ENCODE measurements around the gene CRYL1. TPM values are rescaled to one million over a fixed set of nuclear protein-coding genes. Genes with fewer than 3 reads are reported as not detected.

CRYL1 gene
- total RNA-seq, 3 donors from 2014 or later: 27.5 to 68.3 (median 29.0) TPM

DNA sequence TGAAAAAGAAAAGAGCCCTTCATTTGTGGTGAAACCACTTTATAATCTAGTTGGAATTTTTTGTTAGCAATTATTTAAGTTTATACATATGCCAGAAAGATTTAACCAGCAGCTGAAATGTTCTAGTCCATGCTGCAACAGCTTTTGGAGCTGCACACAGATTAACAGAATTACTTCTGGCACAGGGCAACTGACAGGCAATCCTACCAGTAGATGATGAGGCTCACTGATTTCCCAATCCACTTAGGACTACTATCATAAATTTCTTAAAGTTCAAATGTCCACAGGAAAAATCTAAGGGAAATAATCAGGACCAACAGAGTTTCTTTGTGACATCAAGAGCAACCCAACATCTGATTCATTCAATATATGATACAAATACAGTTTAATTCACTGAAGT is 78.8 kb downstream of the CRYL1 start:
- Histone ChIP-seq H3K27me3 (no peaks in the 10 kb centered on the region), H3K27ac (no peak overlapping the region), H3K36me3 (no peaks in the 10 kb centered on the region), H3K9me3 (peaks cover 11% of the 10 kb centered on the region in 2 donors), H3K4me3 (no peak overlapping the region), H3K4me1 (no peaks in the 10 kb centered on the region)
- DNase-seq (ENCODE audit: low spot score in 2 of 2): no peak
- intact Hi-C loops (cut with DNase I; ENCODE audit: low total_unique reads): no loop called here
- TF ChIP-seq POLR2A (IDR thresholded peaks at IDR 0.05): no peak
- TF ChIP-seq, protein P1, sequence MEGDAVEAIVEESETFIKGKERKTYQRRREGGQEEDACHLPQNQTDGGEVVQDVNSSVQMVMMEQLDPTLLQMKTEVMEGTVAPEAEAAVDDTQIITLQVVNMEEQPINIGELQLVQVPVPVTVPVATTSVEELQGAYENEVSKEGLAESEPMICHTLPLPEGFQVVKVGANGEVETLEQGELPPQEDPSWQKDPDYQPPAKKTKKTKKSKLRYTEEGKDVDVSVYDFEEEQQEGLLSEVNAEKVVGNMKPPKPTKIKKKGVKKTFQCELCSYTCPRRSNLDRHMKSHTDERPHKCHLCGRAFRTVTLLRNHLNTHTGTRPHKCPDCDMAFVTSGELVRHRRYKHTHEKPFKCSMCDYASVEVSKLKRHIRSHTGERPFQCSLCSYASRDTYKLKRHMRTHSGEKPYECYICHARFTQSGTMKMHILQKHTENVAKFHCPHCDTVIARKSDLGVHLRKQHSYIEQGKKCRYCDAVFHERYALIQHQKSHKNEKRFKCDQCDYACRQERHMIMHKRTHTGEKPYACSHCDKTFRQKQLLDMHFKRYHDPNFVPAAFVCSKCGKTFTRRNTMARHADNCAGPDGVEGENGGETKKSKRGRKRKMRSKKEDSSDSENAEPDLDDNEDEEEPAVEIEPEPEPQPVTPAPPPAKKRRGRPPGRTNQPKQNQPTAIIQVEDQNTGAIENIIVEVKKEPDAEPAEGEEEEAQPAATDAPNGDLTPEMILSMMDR (IDR thresholded peaks at IDR 0.05): no peak
- no peak for TF ChIP-seq POLR2AphosphoS5 (IDR thresholded peaks at IDR 0.05)

DNA sequence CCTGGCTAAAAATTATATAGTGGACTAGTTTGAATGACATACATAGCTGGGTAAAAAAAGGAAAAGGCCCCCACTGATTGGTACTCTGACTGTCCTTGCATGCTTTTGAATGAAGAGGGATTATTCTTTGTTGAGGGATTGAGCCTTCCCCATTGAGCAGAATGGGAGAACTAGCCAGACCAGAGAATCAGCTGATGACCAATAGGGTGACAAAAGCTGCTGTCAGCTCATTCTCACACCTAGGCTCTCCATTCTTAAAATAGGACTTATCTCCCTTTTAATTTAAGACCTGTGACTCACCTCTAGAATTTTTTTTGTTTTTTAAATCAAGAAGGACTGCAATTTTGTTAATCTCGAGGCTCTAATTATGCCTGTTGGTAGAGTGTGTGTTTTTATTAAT is 79.3 kb downstream of the CRYL1 start:
- TF ChIP-seq, protein P1 (IDR thresholded peaks at IDR 0.05): no peak
- no peak for TF ChIP-seq POLR2A (IDR thresholded peaks at IDR 0.05)
- no peak for TF ChIP-seq POLR2AphosphoS5 (IDR thresholded peaks at IDR 0.05)
- peaks cover 11% of the 10 kb centered on the region in 2 donors for H3K9me3 ChIP-seq
- H3K4me1 ChIP-seq: no peaks in the 10 kb centered on the region
- H3K4me3 ChIP-seq: no peak overlapping the region
- intact Hi-C loops (cut with DNase I; ENCODE audit: low total_unique reads): no loop called here
- H3K27me3 ChIP-seq: no peaks in the 10 kb centered on the region
- DNase-seq (ENCODE audit: low spot score in 2 of 2): no peak
- H3K27ac ChIP-seq: no peak overlapping the region
- no peaks in the 10 kb centered on the region for H3K36me3 ChIP-seq

DNA sequence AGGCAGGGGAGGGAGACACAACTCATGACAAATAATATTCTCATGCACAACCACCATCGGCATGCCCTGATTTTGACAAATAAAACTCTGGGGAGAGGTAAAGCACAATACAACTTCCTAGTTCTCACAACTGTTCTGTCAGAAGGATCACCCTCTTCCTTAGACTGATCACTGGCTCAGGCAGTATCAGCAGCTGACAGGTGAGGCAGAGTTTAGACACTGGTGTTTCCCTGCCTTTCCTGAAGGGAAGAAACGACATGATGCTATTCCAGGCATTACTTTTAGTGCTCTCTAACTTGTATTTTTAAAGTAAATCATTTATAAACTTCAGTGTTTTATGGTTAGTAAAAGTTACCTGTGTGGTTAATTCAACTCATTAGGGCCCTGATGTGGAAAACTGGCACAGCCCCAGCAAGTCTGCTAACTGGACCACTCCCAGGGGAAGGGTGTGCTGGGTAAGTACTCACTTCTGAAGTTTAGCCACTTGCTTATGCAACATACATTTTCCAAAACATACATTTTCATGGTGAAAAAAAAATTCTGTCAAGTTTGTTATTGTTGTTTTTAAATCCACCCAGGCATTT is 82.8 kb downstream of the CRYL1 start:
- Histone ChIP-seq H3K4me1 (no peaks in the 10 kb centered on the region), H3K4me3 (no peak overlapping the region), H3K36me3 (no peaks in the 10 kb centered on the region), H3K27ac (no peak overlapping the region), H3K9me3 (peaks cover 1 to 5% of the 10 kb centered on the region in 2 donors), H3K27me3 (no peaks in the 10 kb centered on the region)
- no peak for DNase-seq (ENCODE audit: low spot score in 2 of 2)
- intact Hi-C loops (cut with DNase I; ENCODE audit: low total_unique reads): no loop called here
- TF ChIP-seq POLR2A (IDR thresholded peaks at IDR 0.05) (no peak), POLR2AphosphoS5 (IDR thresholded peaks at IDR 0.05) (no peak)
- TF ChIP-seq, protein P1 (IDR thresholded peaks at IDR 0.05): no peak

DNA sequence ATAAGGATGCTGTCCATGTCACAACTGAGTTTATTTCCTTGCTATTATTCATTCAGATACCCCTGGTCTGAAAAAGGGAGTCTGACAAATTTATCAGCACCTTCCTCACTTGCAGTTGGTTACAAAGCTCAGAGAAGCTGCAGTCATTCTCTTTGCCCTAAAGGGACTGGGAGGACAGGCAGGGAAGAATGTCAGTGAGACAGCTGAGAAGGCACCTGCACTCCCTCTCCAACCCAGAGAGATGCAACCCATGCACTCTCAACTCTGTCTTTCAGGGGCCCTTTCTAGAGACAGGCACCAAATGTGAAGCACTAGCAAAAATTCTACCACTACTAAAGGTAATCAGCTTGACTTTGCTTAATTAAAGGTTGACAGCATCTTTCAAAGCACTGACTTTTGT is 83.3 kb downstream of the CRYL1 start:
- TF ChIP-seq, protein P1 (IDR thresholded peaks at IDR 0.05): no peak
- TF ChIP-seq POLR2AphosphoS5 (IDR thresholded peaks at IDR 0.05): no peak
- TF ChIP-seq POLR2A (IDR thresholded peaks at IDR 0.05): no peak
- Histone ChIP-seq H3K27me3 (no peaks in the 10 kb centered on the region), H3K4me1 (no peaks in the 10 kb centered on the region), H3K27ac (no peak overlapping the region), H3K4me3 (no peak overlapping the region), H3K36me3 (no peaks in the 10 kb centered on the region), H3K9me3 (peaks cover 0 to 2% of the 10 kb centered on the region in 2 donors)
- intact Hi-C loops (cut with DNase I; ENCODE audit: low total_unique reads): no loop called here
- DNase-seq (ENCODE audit: low spot score in 2 of 2): no peak

DNA sequence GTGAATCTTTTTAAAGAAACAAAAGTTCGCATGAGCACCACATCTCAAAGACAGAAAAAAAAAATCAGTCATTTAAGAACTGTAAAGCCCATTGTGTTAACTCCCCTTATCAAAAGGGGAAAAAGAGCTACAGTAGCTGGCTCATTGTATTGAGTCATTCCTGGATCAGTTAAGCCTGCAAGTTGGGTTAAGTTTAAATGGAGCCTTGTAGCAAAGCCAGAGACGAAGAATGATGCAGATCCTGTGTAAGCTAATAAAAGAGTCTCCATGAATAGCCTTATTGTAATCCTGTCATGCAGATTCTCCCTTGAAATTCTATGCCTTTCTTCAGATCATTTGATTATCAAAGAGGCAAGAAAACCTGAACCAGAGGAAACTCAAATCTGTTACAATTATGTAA is 83.8 kb downstream of the CRYL1 start:
- no peak for DNase-seq (ENCODE audit: low spot score in 2 of 2)
- intact Hi-C loops (cut with DNase I; ENCODE audit: low total_unique reads): no loop called here
- Histone ChIP-seq H3K27me3 (no peaks in the 10 kb centered on the region), H3K9me3 (no peaks in the 10 kb centered on the region), H3K4me1 (no peaks in the 10 kb centered on the region), H3K36me3 (no peaks in the 10 kb centered on the region), H3K27ac (no peak overlapping the region), H3K4me3 (no peak overlapping the region)
- no peak for TF ChIP-seq POLR2A (IDR thresholded peaks at IDR 0.05)
- TF ChIP-seq, protein P1 (IDR thresholded peaks at IDR 0.05): no peak
- no peak for TF ChIP-seq POLR2AphosphoS5 (IDR thresholded peaks at IDR 0.05)

All from breast epithelium (tissue), 4 donors.